Neural cell (in vitro differentiated cells): ENCODE results near the gene ZNF140.

Experiments used
- EP300 ChIP-seq: fragments of 450-650 bp; conservative IDR thresholded peaks from 2 replicates; pipeline ENCODE4 v1.6.1; 2014; ENCODE audit warnings: antibody characterized with exemption, mild to moderate bottlenecking, moderate library complexity; ENCODE audit not compliant: poor library complexity, severe bottlenecking
- EZH2 ChIP-seq: fragments of 200-600, 300-800 bp; shearing (Covaris generic), sonication (generic); IDR thresholded peaks from 2 replicates; pipeline ENCODE4 v1.6.1; 2014; ENCODE audit warnings: antibody characterized with exemption, low read length, borderline replicate concordance, mild to moderate bottlenecking; ENCODE audit not compliant: insufficient read depth, poor library complexity, severe bottlenecking
- RAD21 ChIP-seq: fragments of 450-650 bp; conservative IDR thresholded peaks from 2 replicates; pipeline ENCODE4 v1.6.1; 2014; ENCODE audit warnings: antibody characterized with exemption, mild to moderate bottlenecking, moderate library complexity
- TF ChIP-seq, protein P1 (sequence below): fragments of 450-650 bp; IDR thresholded peaks from 2 replicates; pipeline ENCODE4 v1.5.1; 2014; ENCODE audit warnings: antibody characterized with exemption, mild to moderate bottlenecking, moderate library complexity; ENCODE audit not compliant: poor library complexity, severe bottlenecking
- TF ChIP-seq, protein P2 (sequence below): IDR thresholded peaks from 2 replicates; pipeline ENCODE4 v1.6.1; 2012; ENCODE audit warnings: borderline replicate concordance

DNA sequence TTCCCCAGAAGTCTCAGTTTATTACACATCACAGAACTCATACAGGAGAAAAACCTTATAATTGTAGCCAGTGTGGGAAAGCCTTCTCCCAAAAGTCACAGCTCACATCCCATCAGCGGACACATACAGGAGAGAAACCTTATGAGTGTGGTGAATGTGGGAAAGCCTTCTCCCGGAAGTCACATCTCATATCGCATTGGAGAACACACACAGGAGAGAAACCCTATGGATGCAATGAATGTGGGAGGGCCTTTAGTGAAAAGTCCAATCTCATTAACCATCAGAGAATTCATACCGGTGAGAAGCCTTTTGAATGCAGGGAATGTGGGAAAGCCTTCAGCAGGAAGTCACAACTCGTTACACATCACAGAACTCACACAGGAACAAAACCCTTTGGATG lies 23.3 kb upstream of the ZNF140 start:
- TF ChIP-seq, protein P1, sequence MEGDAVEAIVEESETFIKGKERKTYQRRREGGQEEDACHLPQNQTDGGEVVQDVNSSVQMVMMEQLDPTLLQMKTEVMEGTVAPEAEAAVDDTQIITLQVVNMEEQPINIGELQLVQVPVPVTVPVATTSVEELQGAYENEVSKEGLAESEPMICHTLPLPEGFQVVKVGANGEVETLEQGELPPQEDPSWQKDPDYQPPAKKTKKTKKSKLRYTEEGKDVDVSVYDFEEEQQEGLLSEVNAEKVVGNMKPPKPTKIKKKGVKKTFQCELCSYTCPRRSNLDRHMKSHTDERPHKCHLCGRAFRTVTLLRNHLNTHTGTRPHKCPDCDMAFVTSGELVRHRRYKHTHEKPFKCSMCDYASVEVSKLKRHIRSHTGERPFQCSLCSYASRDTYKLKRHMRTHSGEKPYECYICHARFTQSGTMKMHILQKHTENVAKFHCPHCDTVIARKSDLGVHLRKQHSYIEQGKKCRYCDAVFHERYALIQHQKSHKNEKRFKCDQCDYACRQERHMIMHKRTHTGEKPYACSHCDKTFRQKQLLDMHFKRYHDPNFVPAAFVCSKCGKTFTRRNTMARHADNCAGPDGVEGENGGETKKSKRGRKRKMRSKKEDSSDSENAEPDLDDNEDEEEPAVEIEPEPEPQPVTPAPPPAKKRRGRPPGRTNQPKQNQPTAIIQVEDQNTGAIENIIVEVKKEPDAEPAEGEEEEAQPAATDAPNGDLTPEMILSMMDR = no peak
- TF ChIP-seq, protein P2, sequence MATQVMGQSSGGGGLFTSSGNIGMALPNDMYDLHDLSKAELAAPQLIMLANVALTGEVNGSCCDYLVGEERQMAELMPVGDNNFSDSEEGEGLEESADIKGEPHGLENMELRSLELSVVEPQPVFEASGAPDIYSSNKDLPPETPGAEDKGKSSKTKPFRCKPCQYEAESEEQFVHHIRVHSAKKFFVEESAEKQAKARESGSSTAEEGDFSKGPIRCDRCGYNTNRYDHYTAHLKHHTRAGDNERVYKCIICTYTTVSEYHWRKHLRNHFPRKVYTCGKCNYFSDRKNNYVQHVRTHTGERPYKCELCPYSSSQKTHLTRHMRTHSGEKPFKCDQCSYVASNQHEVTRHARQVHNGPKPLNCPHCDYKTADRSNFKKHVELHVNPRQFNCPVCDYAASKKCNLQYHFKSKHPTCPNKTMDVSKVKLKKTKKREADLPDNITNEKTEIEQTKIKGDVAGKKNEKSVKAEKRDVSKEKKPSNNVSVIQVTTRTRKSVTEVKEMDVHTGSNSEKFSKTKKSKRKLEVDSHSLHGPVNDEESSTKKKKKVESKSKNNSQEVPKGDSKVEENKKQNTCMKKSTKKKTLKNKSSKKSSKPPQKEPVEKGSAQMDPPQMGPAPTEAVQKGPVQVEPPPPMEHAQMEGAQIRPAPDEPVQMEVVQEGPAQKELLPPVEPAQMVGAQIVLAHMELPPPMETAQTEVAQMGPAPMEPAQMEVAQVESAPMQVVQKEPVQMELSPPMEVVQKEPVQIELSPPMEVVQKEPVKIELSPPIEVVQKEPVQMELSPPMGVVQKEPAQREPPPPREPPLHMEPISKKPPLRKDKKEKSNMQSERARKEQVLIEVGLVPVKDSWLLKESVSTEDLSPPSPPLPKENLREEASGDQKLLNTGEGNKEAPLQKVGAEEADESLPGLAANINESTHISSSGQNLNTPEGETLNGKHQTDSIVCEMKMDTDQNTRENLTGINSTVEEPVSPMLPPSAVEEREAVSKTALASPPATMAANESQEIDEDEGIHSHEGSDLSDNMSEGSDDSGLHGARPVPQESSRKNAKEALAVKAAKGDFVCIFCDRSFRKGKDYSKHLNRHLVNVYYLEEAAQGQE = no peak
- no peak for TF ChIP-seq EZH2
- no peak for TF ChIP-seq EP300
- no peak for TF ChIP-seq RAD21
